Adrenal gland (tissue), 5 donors: Measurements from ENCODE around the gene GAGE10.

ENCODE experiments used
- POLR2A ChIP-seq, 2 donors: fragments of 450-650 bp; IDR thresholded peaks; one replicate each; pipeline ENCODE4 v1.6.1; 2017; ENCODE audit warnings: antibody characterized with exemption in 2 of 2, mild to moderate bottlenecking in 2 of 2, moderate library complexity in 1 of 2
- TF ChIP-seq, protein P1 (sequence below), 6 experiments: fragments of 450-650 bp in 4 of 6; fragments of 200-600 bp in 2 of 6; sonication (generic) in 1 of 6; IDR thresholded peaks; 1 replicate in 5 of 6; 2 replicates in 1 of 6; pipeline versions ENCODE4 v1.5.1 to v1.8.0; 2016 to 2021; ENCODE audit warnings: antibody characterized with exemption in 6 of 6, mild to moderate bottlenecking in 2 of 6, moderate library complexity in 1 of 6
- donor health status: DM: no; HTN: no; CAD: no.

DNA sequence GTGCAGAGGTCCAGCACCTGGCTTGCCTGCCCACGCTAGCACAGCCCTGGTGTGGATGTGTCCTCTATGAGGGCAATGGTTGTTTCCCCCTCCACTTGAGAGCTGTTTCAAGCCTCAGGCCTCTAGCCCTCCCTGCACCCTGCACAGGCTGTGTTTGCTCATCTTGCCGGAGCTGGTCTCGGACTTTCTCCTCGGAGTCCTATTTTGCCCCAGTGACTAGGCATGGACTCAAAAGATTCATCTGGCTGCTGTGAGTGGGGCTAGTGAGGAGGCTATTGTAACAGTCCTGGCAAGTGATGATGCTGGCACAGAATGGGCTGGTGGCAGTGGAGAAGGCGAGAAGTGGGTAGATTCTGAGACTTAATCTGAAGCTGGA is 44.7 kb upstream of the GAGE10 start:
- no peak for TF ChIP-seq POLR2A (IDR thresholded peaks at IDR 0.05)
- TF ChIP-seq, protein P1, sequence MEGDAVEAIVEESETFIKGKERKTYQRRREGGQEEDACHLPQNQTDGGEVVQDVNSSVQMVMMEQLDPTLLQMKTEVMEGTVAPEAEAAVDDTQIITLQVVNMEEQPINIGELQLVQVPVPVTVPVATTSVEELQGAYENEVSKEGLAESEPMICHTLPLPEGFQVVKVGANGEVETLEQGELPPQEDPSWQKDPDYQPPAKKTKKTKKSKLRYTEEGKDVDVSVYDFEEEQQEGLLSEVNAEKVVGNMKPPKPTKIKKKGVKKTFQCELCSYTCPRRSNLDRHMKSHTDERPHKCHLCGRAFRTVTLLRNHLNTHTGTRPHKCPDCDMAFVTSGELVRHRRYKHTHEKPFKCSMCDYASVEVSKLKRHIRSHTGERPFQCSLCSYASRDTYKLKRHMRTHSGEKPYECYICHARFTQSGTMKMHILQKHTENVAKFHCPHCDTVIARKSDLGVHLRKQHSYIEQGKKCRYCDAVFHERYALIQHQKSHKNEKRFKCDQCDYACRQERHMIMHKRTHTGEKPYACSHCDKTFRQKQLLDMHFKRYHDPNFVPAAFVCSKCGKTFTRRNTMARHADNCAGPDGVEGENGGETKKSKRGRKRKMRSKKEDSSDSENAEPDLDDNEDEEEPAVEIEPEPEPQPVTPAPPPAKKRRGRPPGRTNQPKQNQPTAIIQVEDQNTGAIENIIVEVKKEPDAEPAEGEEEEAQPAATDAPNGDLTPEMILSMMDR (IDR thresholded peaks at IDR 0.05) = no peak
